DOHH2 (cell line): ENCODE data around the gene TENT5D.
"Not testable (repeated sequence)": the region's sequence is repeated elsewhere in the genome, so short reads cannot be mapped to it uniquely, and the experiment has no call there.

Source experiments
- H3F3A ChIP-seq: fragments of 200-600 bp; sonication (generic), shearing (Covaris generic); 2 replicates; pipeline ENCODE4 v1.6.0; 2016; ENCODE audit warnings: antibody characterized with exemption, mild to moderate bottlenecking; ENCODE audit not compliant: control insufficient read depth, insufficient read depth
- H3K27ac ChIP-seq: fragments of 200-600 bp; sonication (generic); 2 replicates; pipeline ENCODE4 v1.5.1; 2014; ENCODE audit warnings: low read depth, mild to moderate bottlenecking, low read length, moderate library complexity
- H3K27me3 ChIP-seq: fragments of 200-600 bp; sonication (generic); 2 replicates; pipeline ENCODE4 v1.6.1; 2014; ENCODE audit warnings: mild to moderate bottlenecking, low read length, mixed read lengths; ENCODE audit not compliant: control insufficient read depth
- H3K36me3 ChIP-seq: fragments of 200-600 bp; sonication (generic); 2 replicates; pipeline ENCODE4 v1.6.1; 2014; ENCODE audit warnings: mild to moderate bottlenecking, low read length, moderate library complexity, mixed read lengths; ENCODE audit not compliant: control insufficient read depth
- H3K4me1 ChIP-seq: fragments of 200-600 bp; sonication (generic); 2 replicates; pipeline ENCODE4 v1.6.1; 2014; ENCODE audit warnings: mild to moderate bottlenecking, low read length, mixed read lengths; ENCODE audit not compliant: control insufficient read depth
- H3K4me2 ChIP-seq: fragments of 200-600 bp; sonication (generic); 2 replicates; pipeline ENCODE4 v1.6.0; 2014; ENCODE audit warnings: mild to moderate bottlenecking, low read length, moderate library complexity
- H3K4me3 ChIP-seq: fragments of 200-600 bp; sonication (generic); 2 replicates; pipeline ENCODE4 v1.5.1; 2014; ENCODE audit warnings: mild to moderate bottlenecking, low read length, mixed read lengths
- H3K79me2 ChIP-seq: fragments of 200-600 bp; sonication (generic); 2 replicates; pipeline ENCODE4 v1.6.1; 2014; ENCODE audit warnings: mild to moderate bottlenecking, low read length, mixed read lengths; ENCODE audit not compliant: control insufficient read depth
- H3K9me2 ChIP-seq: fragments of 200-600 bp; sonication (generic); replicated peaks from 2 replicates; pipeline ENCODE4 v1.6.1; 2014; ENCODE audit warnings: mild to moderate bottlenecking, low read length, mixed read lengths; ENCODE audit not compliant: control insufficient read depth
- H3K9me3 ChIP-seq: fragments of 200-600 bp; sonication (generic); 2 replicates; pipeline ENCODE4 v1.6.1; 2014; ENCODE audit warnings: antibody characterized with exemption, low read length, mixed read lengths; ENCODE audit not compliant: control insufficient read depth, insufficient read depth
- H4K20me1 ChIP-seq: fragments of 200-600 bp; sonication (generic); 2 replicates; pipeline ENCODE4 v1.6.0; 2014; ENCODE audit warnings: low read depth, mild to moderate bottlenecking, antibody characterized with exemption, low read length, moderate library complexity; ENCODE audit not compliant: control insufficient read depth, insufficient read depth
- CTCF ChIP-seq: fragments of 200-600 bp; sonication (generic); IDR thresholded peaks from one replicate; pipeline ENCODE4 v1.5.1; 2014; ENCODE audit warnings: antibody characterized with exemption, mild to moderate bottlenecking, low read depth, low read length; ENCODE audit not compliant: poor library complexity, severe bottlenecking
- EZH2phosphoT487 ChIP-seq: fragments of 200-600 bp; sonication (generic); IDR thresholded peaks from 2 replicates; pipeline ENCODE4 v1.6.1; 2017; ENCODE audit warnings: borderline replicate concordance, mild to moderate bottlenecking, antibody characterized with exemption, low read length, moderate library complexity, mixed read lengths

TENT5D gene

GRCh38 chrX:80431505-80431832, 11.2 kb downstream of the TENT5D start:
- Histone ChIP-seq H3K4me2 (no peak overlapping the region), H3K4me3 (no peak overlapping the region), H3K27ac (no peak overlapping the region), H4K20me1 (no peaks in the 10 kb centered on the region), H3K9me3 (no peaks in the 10 kb centered on the region), H3K4me1 (no peaks in the 10 kb centered on the region), H3K79me2 (no peaks in the 10 kb centered on the region), H3F3A (no peaks in the 10 kb centered on the region), H3K9me2 (no peaks in the 10 kb centered on the region), H3K27me3 (no peaks in the 10 kb centered on the region), H3K36me3 (no peaks in the 10 kb centered on the region)
- TF ChIP-seq EZH2phosphoT487 (no peak), CTCF (no peak)

GRCh38 chrX:80432441-80432840, 12.2 kb downstream of the TENT5D start:
- no peaks in the 10 kb centered on the region for H3F3A ChIP-seq
- no peak for TF ChIP-seq EZH2phosphoT487
- no peak for TF ChIP-seq CTCF
- H3K4me3 ChIP-seq = no peak overlapping the region
- H3K9me3 ChIP-seq = no peaks in the 10 kb centered on the region
- no peaks in the 10 kb centered on the region for H3K27me3 ChIP-seq
- H4K20me1 ChIP-seq = no peaks in the 10 kb centered on the region
- H3K4me2 ChIP-seq = no peak overlapping the region
- no peaks in the 10 kb centered on the region for H3K36me3 ChIP-seq
- no peaks in the 10 kb centered on the region for H3K79me2 ChIP-seq
- no peak overlapping the region for H3K27ac ChIP-seq
- H3K4me1 ChIP-seq = no peaks in the 10 kb centered on the region
- H3K9me2 ChIP-seq = no peaks in the 10 kb centered on the region

GRCh38 chrX:80432863-80433262, 12.6 kb downstream of the TENT5D start:
- Histone ChIP-seq H3K4me2 (no peak overlapping the region), H3K36me3 (no peaks in the 10 kb centered on the region), H3K9me2 (no peaks in the 10 kb centered on the region), H3F3A (no peaks in the 10 kb centered on the region), H4K20me1 (no peaks in the 10 kb centered on the region), H3K4me3 (no peak overlapping the region), H3K27ac (no peak overlapping the region), H3K9me3 (no peaks in the 10 kb centered on the region), H3K4me1 (no peaks in the 10 kb centered on the region), H3K27me3 (no peaks in the 10 kb centered on the region), H3K79me2 (no peaks in the 10 kb centered on the region)
- no peak for TF ChIP-seq CTCF
- TF ChIP-seq EZH2phosphoT487 = no peak

DNA sequence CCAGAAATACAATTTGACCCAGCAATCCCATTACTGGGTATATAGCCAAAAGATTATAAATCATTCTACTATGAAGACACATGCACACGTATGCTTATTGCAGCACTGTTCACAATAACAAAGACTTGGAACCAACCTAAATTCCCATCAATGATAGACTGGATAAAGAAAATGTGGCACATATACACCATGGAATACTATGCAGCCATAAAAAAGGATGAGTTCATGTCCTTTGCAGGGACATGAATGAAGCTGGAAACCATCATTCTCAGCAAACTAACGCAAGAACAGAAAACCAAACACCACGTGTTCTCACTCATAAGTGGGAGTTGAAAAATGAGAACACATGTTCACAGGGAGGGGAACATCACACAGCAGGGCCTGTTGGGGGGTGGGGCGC, 47.9 kb downstream of the TENT5D start:
- H3K9me3 ChIP-seq, H3K36me3 ChIP-seq: not testable (repeated sequence)

More for the DNA sequence above, 47.9 kb downstream of the TENT5D start:
- not testable (repeated sequence) for H3K27ac ChIP-seq, H4K20me1 ChIP-seq, H3K9me2 ChIP-seq, H3K79me2 ChIP-seq, H3K27me3 ChIP-seq, H3K4me2 ChIP-seq, H3K4me1 ChIP-seq, H3K4me3 ChIP-seq, H3F3A ChIP-seq
